C4-2B (cell line): ENCODE results near the gene ARHGAP11A.

Experiments
- CTCF ChIP-seq: fragments of 450-650 bp; conservative IDR thresholded peaks from 2 replicates; pipeline ENCODE4 v1.5.1; 2017; ENCODE audit warnings: mild to moderate bottlenecking
- ZFX ChIP-seq: fragments of 450-650 bp; IDR thresholded peaks from 2 replicates; pipeline ENCODE4 v1.6.1; 2017

- TF ChIP-seq CTCF (peak; percentile 90), ZFX (no peak)
Measured at GRCh38 chr15:32651229-32651837, 36.0 kb downstream of the ARHGAP11A start.
